ENCODE measurements around the gene FADS1.

The FADS1 gene

GRCh38 chr11:61793829-61794204 lies 23.0 kb downstream of the FADS1 start:
- DNase-seq, result no peak

- DNase-seq, result no peak
Observed at GRCh38 chr11:61793083-61793828, 23.5 kb downstream of the FADS1 start.

- DNase-seq, result peak; percentile 96
Observed at GRCh38 chr11:61792310-61793082, 24.3 kb downstream of the FADS1 start, which contains the start of the genes FEN1 and TMEM258. TSS of gene FEN1 (plus strand) at chr11:61792911. CDS start at chr11:61795362, 2,451 bp downstream. TSS of gene TMEM258 (minus strand) at chr11:61792599. CDS start at chr11:61792558, 41 bp downstream.

GRCh38 chr11:61791737-61792309 lies 25.0 kb downstream of the FADS1 start:
- peak; percentile 85 for DNase-seq

GRCh38 chr11:61787928-61788491 lies 28.8 kb downstream of the FADS1 start:
- peak; percentile 86 for DNase-seq

- no peak for DNase-seq
Observed at GRCh38 chr11:61785837-61786402, 30.9 kb downstream of the FADS1 start.

- DNase-seq, result no peak
Observed at GRCh38 chr11:61784506-61784805, 32.3 kb downstream of the FADS1 start.

GRCh38 chr11:61783717-61784505 lies 32.9 kb downstream of the FADS1 start:
- peak; percentile 86 for DNase-seq

GRCh38 chr11:61782841-61783240 lies 34.0 kb downstream of the FADS1 start:
- DNase-seq, result peak; percentile 91

GRCh38 chr11:61782299-61782698 lies 34.5 kb downstream of the FADS1 start:
- DNase-seq, result no peak

GRCh38 chr11:61781585-61781984 lies 35.2 kb downstream of the FADS1 start:
- no peak for DNase-seq

GRCh38 chr11:61780581-61781162 lies 36.1 kb downstream of the FADS1 start:
- no peak for DNase-seq

GRCh38 chr11:61779666-61780525 lies 36.9 kb downstream of the FADS1 start:
- no peak for DNase-seq

- DNase-seq, result no peak
Observed at GRCh38 chr11:61778920-61779650, 37.7 kb downstream of the FADS1 start.

- DNase-seq, result no peak
Observed at GRCh38 chr11:61778357-61778886, 38.4 kb downstream of the FADS1 start.

- no peak for DNase-seq
Observed at GRCh38 chr11:61777234-61778090, 39.3 kb downstream of the FADS1 start.

GRCh38 chr11:61776561-61777075 lies 40.2 kb downstream of the FADS1 start:
- peak; percentile 89 for DNase-seq
